Measurements from ENCODE around the gene SEC62.
A peak's percentile ranks its signal among the peaks of the same experiment; 100 is the strongest.
"Not testable (repeated sequence)": the region's sequence is repeated elsewhere in the genome, so short reads cannot be mapped to it uniquely, and the experiment has no call there.

SEC62 gene

DNA sequence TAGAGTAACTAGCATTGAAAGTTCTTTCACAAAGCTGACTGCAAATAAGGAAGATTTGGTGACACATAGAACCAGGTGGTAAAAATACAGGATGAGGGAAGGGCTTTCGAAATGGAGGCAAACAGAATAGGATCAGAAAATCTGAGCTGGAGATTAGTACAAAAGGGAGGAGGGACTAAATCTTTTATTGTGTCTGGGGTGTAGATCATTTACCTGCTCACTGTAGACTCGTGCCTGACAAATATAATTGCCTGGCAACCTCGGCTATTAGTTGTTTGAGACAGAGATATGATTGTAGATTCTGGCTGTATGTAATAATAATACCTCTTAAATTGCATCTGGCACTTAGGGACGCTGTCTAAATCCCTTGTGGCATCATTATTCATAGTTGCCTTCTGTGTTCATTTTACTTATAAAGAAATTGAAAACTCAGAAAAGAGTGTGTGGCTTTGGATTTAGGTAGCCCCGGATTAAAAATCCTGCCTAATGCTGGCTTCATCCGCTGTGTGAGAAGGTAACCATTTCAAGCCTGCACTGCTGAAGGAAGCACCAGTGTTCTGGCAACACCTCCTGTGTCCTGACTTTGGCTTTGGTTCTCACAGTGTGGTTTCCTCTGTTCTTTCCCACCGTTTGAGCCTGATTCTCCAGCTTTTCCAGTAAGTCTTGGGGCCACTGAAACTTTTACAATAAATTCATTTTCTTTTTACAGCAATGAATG, 46.2 kb downstream of the SEC62 start:
- no peak for DNase-seq (ENCODE audit: extremely low read depth in 1 of 2, low read depth in 1 of 2)

DNA sequence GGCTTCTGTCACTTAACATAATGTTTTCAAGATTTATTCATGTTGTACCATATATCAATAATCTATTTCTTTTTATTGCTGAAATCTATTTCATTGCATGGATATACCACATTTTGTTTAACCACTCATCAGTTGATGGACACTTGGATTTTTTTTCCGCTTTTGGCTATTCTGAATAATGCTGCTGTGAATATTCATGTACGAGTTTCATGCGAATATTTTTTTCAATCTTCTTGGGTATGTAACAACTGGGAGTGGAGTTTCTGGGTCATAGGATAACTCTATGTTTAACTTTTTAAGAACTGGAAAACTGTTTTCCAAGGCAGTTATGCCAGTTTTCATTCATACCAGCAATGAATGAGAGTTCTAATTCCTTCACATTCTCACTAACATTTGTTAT, 49.5 kb downstream of the SEC62 start:
- no peak for DNase-seq (ENCODE audit: extremely low read depth in 1 of 2, low read depth in 1 of 2)

DNA sequence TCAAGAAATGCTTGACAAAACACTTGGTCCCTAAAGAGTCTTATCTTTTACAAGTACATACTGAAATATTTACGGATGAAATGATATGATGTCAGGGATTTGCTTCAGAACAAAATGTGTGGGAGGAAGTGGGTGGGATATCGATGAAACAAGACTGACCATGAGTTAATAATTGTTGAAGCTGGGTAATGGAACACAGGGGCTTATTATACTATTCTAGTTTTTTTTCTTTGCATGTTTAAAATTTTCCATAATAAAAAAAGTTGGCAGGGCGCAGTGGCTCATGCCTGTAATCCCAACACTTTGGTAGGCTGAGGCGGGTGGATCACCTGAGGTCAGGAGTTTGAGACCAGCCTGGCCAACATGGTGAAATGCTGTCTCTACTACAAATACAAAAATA, 52.7 kb downstream of the SEC62 start:
- DNase-seq (ENCODE audit: extremely low read depth in 1 of 2, low read depth in 1 of 2) = not testable (repeated sequence)

DNA sequence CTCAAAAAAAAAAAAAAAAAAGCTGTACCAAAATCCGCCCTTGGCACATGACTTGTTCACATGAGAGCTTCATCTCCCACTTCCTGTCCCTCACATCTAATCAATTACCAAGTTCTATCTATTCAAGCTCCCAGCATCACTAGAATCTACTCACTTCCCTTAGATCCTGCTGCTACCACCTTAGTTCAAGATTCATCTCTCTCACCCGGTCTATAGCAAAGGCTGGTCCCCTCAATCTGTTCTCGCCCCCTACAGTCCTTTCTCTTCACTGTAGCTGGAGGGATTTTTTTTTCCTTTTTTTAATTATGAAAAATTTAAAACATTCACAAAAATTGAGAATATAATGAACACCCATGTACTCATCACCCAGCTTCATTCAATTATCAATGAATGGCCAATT, 54.5 kb downstream of the SEC62 start:
- DNase-seq (ENCODE audit: extremely low read depth in 1 of 2, low read depth in 1 of 2) = no peak

DNA sequence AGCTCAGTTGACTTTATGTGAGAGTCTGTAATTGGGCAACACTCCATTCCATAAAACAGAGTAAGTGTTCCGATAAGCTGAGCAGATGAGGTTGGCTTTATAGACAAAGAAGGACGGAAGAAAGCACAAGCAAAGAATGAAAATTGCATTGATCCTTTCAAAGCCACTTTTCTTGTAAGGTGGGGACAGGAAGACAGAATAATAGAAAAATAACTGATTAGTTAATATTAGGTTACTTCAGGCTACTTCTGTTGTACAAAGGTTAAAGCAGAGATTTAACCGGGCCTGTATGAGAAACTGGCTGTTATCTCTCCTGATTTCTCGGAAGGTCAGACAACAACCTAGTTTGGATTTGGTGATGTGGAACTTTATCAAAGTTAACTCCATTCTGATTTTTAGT, 55.7 kb downstream of the SEC62 start:
- DNase-seq (ENCODE audit: extremely low read depth in 1 of 2, low read depth in 1 of 2) = no peak

DNA sequence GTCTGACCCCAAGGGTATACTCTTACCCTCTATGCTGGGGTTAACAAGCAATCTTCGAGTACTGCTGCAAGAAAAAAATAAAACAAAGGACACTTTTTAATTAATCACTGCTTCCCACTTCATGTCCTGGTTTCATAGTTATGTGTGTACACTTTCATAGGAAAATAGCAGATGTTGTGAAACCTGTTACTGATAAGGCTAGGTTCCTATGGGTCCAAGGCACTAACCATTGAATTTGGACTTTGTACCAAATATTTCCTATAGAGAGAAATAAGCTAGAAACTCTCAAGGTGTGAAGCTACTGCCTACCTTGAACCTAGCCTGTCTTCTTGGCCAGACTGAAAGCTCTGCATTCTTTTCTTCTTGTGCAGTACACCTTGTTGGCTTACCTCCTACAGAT, 56.6 kb downstream of the SEC62 start:
- DNase-seq (ENCODE audit: extremely low read depth in 1 of 2, low read depth in 1 of 2) = no peak

DNA sequence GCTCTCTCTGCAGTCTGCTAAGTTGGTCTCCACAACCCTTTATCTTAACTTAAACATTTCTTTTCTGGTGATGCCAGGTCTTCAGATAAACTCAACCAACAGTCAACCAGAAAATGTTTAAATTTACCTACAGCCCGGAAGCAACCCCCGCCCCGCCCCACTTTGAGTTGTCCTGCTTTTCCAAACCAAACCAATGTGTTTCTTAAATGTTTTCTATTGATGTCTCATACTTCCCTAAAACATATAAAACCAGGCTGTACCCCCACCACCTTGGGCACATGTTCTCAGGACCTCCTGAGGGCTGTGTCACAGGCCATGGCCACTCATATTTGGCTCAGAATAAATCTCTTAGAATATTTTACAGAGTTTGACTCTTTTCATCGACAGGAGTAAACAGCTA, 58.0 kb downstream of the SEC62 start:
- no peak for DNase-seq (ENCODE audit: extremely low read depth in 1 of 2, low read depth in 1 of 2)

DNA sequence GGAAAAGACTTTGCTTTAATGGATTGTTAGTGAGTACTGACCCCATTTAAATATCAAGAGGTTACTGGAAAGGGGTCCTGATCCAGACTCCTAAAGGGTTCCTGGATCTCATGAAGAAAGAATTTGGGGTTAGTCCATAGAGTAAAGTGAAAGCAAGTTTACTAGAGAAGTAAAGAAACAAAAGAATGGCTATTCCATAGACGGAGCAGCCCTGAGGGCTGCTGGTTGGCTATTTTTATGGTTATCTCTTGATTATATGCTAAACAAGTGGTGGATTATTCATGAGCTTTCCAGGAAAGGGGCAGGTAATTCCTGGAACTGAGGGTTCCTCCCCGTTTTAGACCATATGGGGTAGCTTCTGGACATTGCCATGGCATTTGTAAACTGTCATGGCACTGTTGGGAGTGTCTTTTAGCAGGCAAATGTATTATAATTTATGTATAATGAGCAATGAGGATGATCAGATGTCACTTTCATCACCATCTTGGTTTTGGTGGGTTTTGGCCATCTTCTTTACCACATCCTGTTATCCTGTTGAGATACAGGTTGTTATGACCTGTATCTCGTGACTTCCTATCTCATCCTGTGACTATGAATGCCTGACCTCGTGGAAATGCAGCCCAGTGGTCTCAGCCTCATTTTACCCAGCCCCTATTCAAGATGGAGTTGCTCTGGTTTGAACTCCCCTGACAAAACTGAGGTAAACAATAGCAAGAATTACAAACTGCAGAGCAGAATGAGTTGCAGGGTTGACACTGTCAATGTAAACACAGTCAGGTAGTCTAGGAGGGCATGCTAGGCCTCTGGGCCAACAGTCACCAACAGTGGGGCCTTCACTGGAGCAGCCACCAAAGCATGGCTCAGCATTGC, 60.9 kb downstream of the SEC62 start:
- no peak for DNase-seq (ENCODE audit: extremely low read depth in 1 of 2, low read depth in 1 of 2)

DNA sequence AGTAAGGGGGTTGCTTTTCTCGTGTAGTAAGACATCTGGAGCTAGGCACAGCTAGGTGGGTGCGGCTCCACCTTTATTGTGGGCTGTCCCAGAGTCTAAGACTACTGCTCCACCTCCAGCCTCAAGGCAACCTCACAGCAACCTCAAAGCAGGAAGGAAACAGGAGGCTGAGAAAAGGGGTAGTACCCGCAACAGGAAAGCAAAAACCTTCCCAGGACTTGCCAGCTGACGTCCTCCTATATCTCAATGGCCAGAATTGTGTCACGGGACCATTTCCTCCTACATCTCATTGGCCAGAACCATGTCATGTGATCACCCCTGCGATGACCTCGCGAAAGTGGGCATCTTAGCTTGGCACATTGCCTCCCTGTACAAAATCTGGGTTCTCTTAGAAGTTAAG, 66.9 kb downstream of the SEC62 start:
- DNase-seq (ENCODE audit: extremely low read depth in 1 of 2, low read depth in 1 of 2) = peak; percentile 6 to 11

DNA sequence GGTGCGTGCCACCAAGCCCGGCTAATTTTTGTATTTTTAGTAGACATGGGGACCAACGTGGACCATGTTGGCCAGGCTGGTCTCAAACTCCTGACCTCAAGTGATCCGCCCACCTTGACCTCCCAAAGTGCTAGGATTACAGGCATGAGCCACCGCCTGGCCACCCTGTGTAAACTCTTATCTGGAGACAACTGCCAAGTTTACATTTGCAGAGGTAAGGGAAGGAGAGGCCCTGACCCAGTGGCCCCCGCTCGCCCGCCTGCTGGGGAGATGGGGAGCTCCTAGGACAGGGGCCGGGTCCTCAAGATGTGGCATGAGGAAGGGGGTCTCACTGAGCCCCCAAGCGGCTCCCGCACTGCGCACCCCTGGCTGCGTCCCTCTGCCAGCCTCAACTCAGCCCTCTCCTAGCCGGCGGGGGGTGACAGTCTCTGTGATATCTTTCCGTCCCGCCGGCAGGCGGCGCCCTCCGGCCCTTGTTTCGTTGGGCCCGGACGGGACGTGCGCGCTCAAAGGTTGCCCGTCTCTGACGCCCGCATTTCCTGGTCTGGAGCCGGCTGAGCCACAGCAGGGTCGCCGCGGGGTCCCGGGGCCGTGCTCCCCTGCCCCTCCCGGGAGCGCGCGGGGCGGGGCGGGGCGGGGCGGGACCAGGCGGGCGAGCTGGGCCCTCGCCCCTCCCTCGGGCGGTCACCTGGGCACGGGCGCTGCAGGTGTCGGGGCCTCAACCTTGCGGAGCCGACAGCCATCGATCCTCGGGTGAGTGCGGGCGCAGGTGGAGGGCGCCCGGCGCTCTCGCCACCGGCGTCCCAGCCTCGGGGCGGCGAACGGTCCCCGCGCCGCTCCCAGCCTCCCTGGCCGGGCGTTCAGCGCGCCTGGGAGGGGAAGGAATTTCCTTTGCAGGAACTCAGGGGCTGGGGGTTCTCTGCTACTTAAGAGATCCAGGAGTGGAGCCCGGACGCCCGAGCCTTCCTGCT, 71.1 kb downstream of the SEC62 start, which contains the start of gene GPR160:
Gene GPR160 (plus strand): TSS at position 533 of the 971 bp plus-strand sequence. CDS start 45,978 bp downstream, outside the sequence.
- peak; percentile 43 to 61 for DNase-seq (ENCODE audit: extremely low read depth in 1 of 2, low read depth in 1 of 2)

DNA sequence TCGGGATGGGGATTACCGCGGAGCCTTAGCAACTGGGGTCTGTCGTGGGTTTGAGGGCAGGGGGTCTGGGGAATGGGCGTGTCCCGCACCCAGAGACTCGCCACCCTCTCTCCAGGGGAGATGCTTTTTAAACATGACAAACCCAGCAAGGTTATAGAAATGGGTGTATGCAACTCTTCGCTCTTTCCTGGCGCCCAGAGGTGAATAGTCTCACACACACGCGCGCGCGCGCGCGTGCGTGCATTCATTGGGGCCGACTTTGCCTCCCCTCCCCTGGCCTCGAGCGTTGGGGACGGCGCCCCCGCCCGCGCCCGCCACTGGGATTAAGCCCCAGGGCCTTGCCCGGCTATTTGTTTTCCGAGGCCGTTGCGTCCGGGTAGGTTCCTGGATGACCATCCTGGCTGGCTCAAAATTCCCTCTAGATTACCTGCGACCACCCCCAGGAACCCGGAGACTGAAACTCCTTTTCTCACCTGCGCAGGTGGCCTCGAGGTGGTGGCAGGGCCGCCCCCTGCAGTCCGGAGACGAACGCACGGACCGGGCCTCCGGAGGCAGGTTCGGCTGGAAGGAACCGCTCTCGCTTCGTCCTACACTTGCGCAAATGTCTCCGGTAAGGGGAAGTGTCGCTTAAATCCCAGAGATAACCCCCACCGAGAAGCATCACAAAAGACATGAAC, 72.0 kb downstream of the SEC62 start:
- DNase-seq (ENCODE audit: extremely low read depth in 1 of 2, low read depth in 1 of 2) = no peak

DNA sequence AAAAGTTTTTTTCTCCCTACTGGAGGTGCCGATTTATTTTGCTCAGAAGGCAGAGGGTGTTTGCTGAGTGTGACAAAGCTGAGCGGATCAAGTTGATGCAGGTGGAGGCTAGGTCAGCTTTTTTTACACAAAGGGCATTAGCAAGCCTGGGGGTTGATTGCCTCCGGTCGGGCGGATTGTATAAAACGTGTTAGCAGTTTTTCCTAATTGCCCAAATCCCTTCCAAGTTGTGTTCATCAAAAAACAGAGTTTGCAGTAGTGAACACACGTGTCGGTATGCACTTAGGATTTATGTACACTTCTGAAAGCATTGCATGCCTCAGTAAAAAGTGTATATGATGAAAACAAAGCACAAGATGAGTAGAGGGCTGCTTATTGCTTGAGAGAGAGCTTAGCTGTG, 73.8 kb downstream of the SEC62 start:
- DNase-seq (ENCODE audit: extremely low read depth in 1 of 2, low read depth in 1 of 2) = no peak

DNA sequence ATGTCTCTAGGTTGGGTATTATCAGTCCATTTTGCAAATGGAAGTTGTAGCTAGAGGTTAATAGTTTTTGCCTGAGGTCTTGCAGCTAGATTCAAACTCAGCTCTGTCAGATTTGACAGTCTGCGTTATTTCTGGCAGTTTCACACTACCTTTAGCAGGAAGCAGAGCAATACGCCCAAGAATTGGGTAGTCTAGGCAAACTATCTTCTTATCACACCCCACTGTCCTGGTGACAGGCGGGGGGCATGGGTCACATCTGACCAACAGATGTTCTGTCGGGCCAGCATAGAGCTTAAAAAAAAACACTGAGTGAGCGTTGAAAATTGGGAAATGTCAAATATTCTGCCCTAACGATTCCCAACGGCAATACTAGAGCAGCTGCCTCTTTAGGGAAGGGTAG, 76.9 kb downstream of the SEC62 start:
- DNase-seq (ENCODE audit: extremely low read depth in 1 of 2, low read depth in 1 of 2) = no peak

DNA sequence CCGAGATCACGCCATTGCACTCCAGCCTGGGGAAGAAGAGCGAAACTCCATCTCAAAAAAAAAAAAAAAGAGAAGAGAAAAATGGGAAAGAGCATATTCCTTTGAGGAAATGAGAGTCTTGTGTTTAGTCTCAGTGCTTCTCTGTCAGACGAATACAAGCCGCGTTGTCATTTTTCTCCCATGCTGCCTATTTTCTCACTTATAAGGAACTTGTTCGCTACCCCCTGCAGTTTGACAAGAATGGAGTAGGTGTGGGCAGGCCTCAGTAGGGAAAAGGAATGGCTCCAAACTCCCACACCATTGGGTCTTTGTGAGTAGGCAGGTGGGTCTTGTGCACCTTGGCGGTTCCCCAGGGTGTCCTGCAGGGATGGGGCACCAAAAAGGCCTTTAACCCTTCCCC, 77.7 kb downstream of the SEC62 start:
- DNase-seq (ENCODE audit: extremely low read depth in 1 of 2, low read depth in 1 of 2) = no peak

DNA sequence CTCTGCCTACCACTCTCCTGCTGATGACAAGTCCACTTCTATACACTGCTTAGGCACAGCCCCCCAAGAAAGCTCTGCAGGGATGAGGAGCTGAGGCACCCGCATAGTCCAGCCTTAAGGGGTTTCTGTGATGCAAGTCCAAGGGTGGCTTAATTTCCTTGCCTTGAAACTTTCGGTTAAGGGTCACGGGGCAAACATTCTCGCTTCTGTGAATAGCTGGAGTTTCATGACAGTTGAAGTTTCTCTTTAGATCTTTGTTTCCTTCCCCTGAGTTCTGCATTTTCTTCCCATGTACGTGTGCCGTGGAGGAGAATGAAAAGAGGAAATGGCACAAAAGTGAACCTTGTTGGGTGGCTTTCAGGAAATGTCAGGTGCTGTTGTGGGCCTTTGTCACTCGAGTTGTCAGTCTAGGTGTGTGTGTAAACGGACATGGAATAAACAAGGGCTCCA, 78.2 kb downstream of the SEC62 start:
- no peak for DNase-seq (ENCODE audit: extremely low read depth in 1 of 2, low read depth in 1 of 2)

DNA sequence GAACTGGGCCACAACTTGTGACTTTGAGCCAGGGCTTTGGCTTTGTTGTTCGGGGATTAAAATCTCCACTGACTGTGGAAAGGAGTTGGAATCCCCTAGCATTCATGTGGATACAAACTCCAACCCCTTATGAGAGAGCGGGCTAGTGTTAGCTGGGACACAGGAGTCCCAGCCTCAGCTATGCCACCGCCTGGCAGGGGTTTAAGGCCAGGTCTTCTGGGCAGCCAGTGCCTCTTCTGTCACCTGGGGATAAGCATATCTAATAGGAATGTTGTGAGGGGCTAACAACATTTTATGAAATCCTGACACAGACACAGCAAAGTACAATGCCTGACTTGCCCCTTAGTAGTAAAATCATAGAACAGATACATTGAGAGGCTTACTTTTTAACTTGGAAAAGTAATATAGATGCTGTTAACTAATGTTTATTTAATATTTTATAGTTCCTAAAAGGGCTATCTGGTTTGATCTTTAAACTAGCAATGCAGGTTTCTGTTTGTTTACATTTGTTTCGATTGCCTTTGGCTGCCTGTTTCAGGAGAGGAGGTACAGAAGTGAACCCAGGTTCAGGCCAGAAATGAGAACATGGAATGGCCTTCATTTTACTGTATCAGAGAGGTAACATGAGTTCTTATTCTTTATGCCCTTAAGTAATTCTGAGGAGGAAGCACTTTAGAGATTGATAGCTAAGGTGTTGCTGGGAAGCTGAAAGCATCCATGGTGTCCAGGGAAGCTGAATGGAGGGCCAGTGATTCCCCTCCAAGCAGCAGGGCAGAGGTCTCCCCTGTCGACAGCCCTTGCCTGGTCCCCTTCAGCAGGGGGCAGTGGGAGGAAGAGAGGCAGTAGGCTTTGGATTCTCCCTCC, 79.9 kb downstream of the SEC62 start:
- no peak for DNase-seq (ENCODE audit: extremely low read depth in 1 of 2, low read depth in 1 of 2)

DNA sequence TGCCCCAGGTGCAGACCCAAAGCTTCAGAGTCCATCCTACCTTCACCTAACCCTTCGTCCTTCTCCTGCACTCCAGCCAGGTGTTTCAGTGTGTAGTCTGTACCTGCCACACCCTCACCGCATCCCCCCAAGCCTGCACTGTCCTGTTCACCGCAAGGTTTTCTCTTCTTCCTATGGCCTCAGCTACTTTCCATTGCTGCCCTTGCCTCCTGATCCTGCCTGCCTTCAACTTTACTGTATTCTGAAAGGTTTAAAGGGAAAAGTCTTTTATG, 80.5 kb downstream of the SEC62 start:
- no peak for DNase-seq (ENCODE audit: extremely low read depth in 1 of 2, low read depth in 1 of 2)
